Uterus (tissue), 4 donors: Measurements from ENCODE around the gene SCLT1. TPM values are rescaled to one million over a fixed set of nuclear protein-coding genes. Genes with fewer than 3 reads are reported as not detected.

Source experiments
- DNase-seq, 2 donors: peaks; one replicate each; pipeline ENCODE4 v3.0.0-alpha.2; 2019 to 2020
- H3K27ac ChIP-seq, 2 donors: fragments of 200-600 bp; sonication (generic); 1 replicate in 1 of 2; 2 replicates in 1 of 2; pipeline ENCODE4 v1.5.1; 2016 to 2018
- H3K27me3 ChIP-seq, 2 donors: fragments of 200-600 bp; sonication (generic); one replicate each; pipeline ENCODE4 v1.5.1; 2018 to 2019; ENCODE audit warnings: control low read depth in 1 of 2
- H3K36me3 ChIP-seq, 2 donors: fragments of 200-600 bp; sonication (generic); one replicate each; pipeline ENCODE4 v1.5.1; 2019; ENCODE audit warnings: control low read depth in 1 of 2
- H3K4me1 ChIP-seq, 2 donors: fragments of 200-600 bp; sonication (generic); one replicate each; pipeline ENCODE4 v1.5.1; 2018 to 2019; ENCODE audit warnings: control low read depth in 1 of 2
- H3K4me3 ChIP-seq, 2 donors: fragments of 200-600 bp; sonication (generic); 1 replicate in 1 of 2; 2 replicates in 1 of 2; pipeline ENCODE4 v1.5.1; 2018 to 2019; ENCODE audit warnings: mild to moderate bottlenecking in 1 of 2
- H3K9me3 ChIP-seq, 2 donors: fragments of 200-600 bp; sonication (generic); one replicate each; pipeline ENCODE4 v1.5.1; 2019; ENCODE audit warnings: control low read depth in 1 of 2
- POLR2A ChIP-seq, 2 donors: fragments of 450-650 bp; IDR thresholded peaks; one replicate each; pipeline ENCODE4 v1.6.1; 2016; ENCODE audit warnings: antibody characterized with exemption in 2 of 2, mild to moderate bottlenecking in 1 of 2, moderate library complexity in 1 of 2
- intact Hi-C: fragments of 100-400 bp; cut with DNase I; formaldehyde crosslinking; loops from one replicate; pipeline ENCODE4 v1.15.1; 2023; ENCODE audit warnings: low total_unique reads
- total RNA-seq, 4 donors: library from RNA; depleted of rRNA in 3 of 4; stranded (reverse); fragments of >200 nt in 3 of 4; gene quantifications; one replicate each; pipeline versions ENCODE4 v1.1.0 to v1.2.4, GENCODE V29; 2014 to 2023
- TF ChIP-seq, protein P1 (sequence below), 4 experiments: fragments of 200-600 bp in 2 of 4; fragments of 450-650 bp in 2 of 4; sonication (generic) in 2 of 4; IDR thresholded peaks; one replicate each; pipeline ENCODE4 v1.5.1; 2016 to 2019; ENCODE audit warnings: antibody characterized with exemption in 4 of 4, mild to moderate bottlenecking in 2 of 4, moderate library complexity in 1 of 4
- donor health status: DM: yes; HTN: yes; CAD: no.

The SCLT1 gene
- total RNA-seq, 4 donors from 2014 or later: 7.2 to 47.5 (median 30.6) TPM

DNA sequence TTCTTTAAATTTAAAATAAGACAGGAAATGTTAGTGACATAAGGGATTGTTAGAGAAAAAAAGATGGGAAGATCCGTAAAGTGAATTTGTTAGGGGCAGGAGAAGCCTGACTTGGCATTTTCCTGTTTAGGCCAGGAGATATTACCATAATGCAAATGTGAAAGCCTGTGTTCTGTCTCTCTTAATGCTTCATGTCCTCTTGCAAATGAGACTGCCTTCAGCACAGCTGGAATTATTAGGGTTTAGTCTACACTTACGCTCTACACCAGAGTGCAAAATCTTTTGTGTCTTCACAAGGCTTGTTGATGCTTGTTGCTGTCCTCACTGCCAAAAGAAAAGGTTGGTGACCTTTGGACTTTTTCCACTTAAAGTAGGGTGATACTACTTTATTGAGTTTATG lies 227.1 kb downstream of the SCLT1 start:
- intact Hi-C loops: loop anchor here (10.0 kb wide), 1 partner anchor 671 kb away; no protein-coding TSS in a partner anchor
- H3K36me3 ChIP-seq: no peaks in the 10 kb centered on the region

DNA sequence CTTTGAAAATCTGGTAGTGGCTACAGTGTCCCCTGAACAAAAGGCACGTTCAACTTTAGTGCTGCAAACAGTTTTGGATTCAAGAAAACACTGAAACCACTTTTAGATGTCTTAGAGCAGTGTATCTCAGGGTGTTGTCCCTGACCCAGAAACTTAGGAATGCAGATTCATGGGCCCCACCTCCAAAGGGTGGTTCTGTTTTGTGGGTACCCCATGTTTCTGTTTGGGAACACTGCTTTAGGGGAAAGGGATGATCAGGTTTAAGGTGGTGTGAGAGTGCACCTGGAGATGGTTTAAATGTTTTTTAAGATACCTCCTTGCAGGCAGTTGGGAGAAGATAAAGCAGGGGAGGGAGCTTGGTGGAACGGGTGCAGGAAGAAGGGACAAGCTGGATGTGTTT lies 228.2 kb downstream of the SCLT1 start:
- H3K27ac ChIP-seq: no peak overlapping the region
- no peaks in the 10 kb centered on the region for H3K9me3 ChIP-seq
- H3K4me1 ChIP-seq: no peaks in the 10 kb centered on the region
- intact Hi-C loops: loop anchor here (10.0 kb wide), 1 partner anchor 670 kb away; no protein-coding TSS in a partner anchor
- H3K27me3 ChIP-seq: no peaks in the 10 kb centered on the region
- no peak for TF ChIP-seq POLR2A (IDR thresholded peaks at IDR 0.05)
- TF ChIP-seq, protein P1, sequence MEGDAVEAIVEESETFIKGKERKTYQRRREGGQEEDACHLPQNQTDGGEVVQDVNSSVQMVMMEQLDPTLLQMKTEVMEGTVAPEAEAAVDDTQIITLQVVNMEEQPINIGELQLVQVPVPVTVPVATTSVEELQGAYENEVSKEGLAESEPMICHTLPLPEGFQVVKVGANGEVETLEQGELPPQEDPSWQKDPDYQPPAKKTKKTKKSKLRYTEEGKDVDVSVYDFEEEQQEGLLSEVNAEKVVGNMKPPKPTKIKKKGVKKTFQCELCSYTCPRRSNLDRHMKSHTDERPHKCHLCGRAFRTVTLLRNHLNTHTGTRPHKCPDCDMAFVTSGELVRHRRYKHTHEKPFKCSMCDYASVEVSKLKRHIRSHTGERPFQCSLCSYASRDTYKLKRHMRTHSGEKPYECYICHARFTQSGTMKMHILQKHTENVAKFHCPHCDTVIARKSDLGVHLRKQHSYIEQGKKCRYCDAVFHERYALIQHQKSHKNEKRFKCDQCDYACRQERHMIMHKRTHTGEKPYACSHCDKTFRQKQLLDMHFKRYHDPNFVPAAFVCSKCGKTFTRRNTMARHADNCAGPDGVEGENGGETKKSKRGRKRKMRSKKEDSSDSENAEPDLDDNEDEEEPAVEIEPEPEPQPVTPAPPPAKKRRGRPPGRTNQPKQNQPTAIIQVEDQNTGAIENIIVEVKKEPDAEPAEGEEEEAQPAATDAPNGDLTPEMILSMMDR (IDR thresholded peaks at IDR 0.05): no peak
- no peaks in the 10 kb centered on the region for H3K36me3 ChIP-seq
- no peak for DNase-seq
- no peak overlapping the region for H3K4me3 ChIP-seq

More for the DNA sequence above, 227.1 kb downstream of the SCLT1 start:
- H3K27ac ChIP-seq: no peak overlapping the region
- no peaks in the 10 kb centered on the region for H3K4me1 ChIP-seq
- DNase-seq: no peak
- H3K4me3 ChIP-seq: no peak overlapping the region
- H3K27me3 ChIP-seq: no peaks in the 10 kb centered on the region
- TF ChIP-seq POLR2A (IDR thresholded peaks at IDR 0.05): no peak
- TF ChIP-seq, protein P1 (IDR thresholded peaks at IDR 0.05): no peak
- no peaks in the 10 kb centered on the region for H3K9me3 ChIP-seq

DNA sequence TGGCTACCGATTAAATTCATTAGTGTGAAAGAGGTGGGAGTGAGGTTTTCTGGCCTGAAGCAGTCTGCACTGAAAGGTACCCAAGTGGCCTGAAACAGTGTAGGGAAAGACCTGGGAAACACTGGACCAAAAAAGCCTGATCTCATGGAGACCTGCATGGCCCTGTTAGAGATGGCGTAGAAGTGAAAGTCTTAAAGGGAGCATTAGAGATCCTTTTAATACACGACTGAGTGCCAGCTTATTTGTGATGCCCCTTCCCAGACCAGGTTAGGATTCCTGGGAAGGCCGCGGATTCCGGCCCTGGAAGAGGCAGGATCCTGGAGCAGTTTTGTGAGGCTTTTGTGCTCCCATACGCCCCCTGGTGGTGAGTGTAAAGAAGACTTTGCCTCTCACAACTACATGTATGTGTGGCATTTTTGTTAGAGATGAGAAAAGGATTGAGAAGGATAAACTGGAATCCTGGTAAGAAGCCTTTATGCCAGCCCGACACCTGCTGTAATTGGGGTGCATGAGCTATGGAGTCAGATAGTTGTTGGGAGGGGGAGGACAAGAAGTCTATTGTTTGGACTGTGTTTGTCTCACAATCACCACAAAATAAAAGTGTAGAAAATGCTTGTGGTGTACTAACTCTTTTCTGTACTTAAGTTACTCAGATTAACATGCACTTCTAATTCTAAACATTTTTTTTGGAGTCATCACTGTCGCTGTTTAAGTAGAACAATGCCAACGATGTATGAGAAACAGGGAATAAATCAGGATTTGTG lies 229.8 kb downstream of the SCLT1 start:
- no peak overlapping the region for H3K4me3 ChIP-seq
- H3K4me1 ChIP-seq: peaks cover 0 to 3% of the 10 kb centered on the region in 2 donors
- peak overlapping the region in 1 of 2 donors; percentile 17 for H3K27ac ChIP-seq
- no peaks in the 10 kb centered on the region for H3K27me3 ChIP-seq
- DNase-seq: peak; percentile 82
- H3K9me3 ChIP-seq: no peaks in the 10 kb centered on the region
- H3K36me3 ChIP-seq: no peaks in the 10 kb centered on the region
- intact Hi-C loops: loop anchor here (5.0 to 10.0 kb wide), 2 partner anchors 406 to 669 kb away; no protein-coding TSS in a partner anchor
- TF ChIP-seq, protein P1 (IDR thresholded peaks at IDR 0.05): peak; percentile 72 to 91 (median 83)
- no peak for TF ChIP-seq POLR2A (IDR thresholded peaks at IDR 0.05)

DNA sequence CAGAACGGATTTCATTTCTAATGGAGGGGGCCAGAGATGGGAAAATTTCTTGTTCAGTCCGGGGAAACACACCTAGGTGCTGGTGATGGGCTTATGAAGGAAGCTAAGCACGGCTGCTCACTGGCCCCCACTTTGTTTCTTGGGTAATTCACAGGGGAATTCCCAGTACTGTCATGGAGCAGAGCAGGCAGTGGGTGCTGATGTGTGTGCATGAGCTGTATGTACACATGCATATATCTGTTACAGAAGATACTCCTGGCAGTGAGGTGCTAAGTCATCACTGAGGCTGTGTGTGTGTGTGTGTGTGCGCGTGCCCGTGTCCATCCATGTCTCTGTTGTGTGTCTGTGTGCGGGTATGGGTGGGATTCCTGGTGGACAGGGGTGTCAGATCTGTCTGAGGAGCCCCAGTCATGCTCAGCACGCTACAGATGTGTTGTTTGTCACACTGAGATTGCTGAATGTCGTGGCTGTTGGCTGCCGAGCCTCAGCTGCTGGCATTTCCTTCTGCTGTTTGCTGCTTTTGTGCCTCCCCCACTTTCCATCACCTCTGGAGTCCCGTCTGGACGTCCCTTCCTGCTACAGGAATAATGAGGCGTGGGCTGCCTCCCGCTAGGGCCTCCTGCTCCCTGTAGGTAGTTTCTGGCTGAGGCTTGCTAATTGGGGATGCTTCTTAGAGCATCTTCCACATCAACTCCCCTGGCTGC lies 230.6 kb downstream of the SCLT1 start:
- no peaks in the 10 kb centered on the region for H3K27me3 ChIP-seq
- no peaks in the 10 kb centered on the region for H3K9me3 ChIP-seq
- H3K4me1 ChIP-seq: peaks cover 0 to 3% of the 10 kb centered on the region in 2 donors
- no peak overlapping the region for H3K4me3 ChIP-seq
- intact Hi-C loops: loop anchor here (5.0 to 10.0 kb wide), 2 partner anchors 405 to 668 kb away; no protein-coding TSS in a partner anchor
- no peak for TF ChIP-seq POLR2A (IDR thresholded peaks at IDR 0.05)
- TF ChIP-seq, protein P1 (IDR thresholded peaks at IDR 0.05): no peak
- peak overlapping the region in 1 of 2 donors; percentile 17 for H3K27ac ChIP-seq
- no peaks in the 10 kb centered on the region for H3K36me3 ChIP-seq
- no peak for DNase-seq
